ENCODE data around the gene TREH.

- TF ChIP-seq CTCF (conservative IDR thresholded peaks at IDR 0.05; ENCODE audit: low read depth in 2 of 2) (no peak), POLR2AphosphoS5 (IDR thresholded peaks at IDR 0.05; ENCODE audit: low read depth) (no peak), JUNB (IDR thresholded peaks at IDR 0.05; ENCODE audit: unreplicated experiment) (no peak), EZH2phosphoT487 (IDR thresholded peaks at IDR 0.05; ENCODE audit: unreplicated experiment) (no peak), EZH2 (IDR thresholded peaks at IDR 0.05; ENCODE audit: low read depth, unreplicated experiment) (no peak), STAT1 (IDR thresholded peaks at IDR 0.05; ENCODE audit: unreplicated experiment) (no peak), REST (IDR thresholded peaks at IDR 0.05; ENCODE audit: unreplicated experiment) (no peak), CREB1 (CRISPR knock-in tag; IDR thresholded peaks at IDR 0.05; ENCODE audit: low read depth) (no peak), ZNF114 (CRISPR knock-in tag; IDR thresholded peaks at IDR 0.05) (no peak), ZNF331 (CRISPR knock-in tag; IDR thresholded peaks at IDR 0.05; ENCODE audit: low read depth) (no peak)
Measured at GRCh38 chr11:118706546-118706825, 27.0 kb upstream of the TREH start.
